Heart left ventricle (tissue), 16 donors: Measurements from ENCODE around the gene CNDP2. TPM values are rescaled to one million over a fixed set of nuclear protein-coding genes. Genes with fewer than 3 reads are reported as not detected.

ENCODE experiments used
- ATAC-seq, 4 donors: fragments of 200-7000 bp; cut with Tn5 transposase; one replicate each; pipeline ENCODE4 v1.9.1; 2020 to 2022; ENCODE audit warnings: moderate library complexity in 4 of 4, mild to moderate bottlenecking in 3 of 4, moderate number of reproducible peaks in 1 of 4
- DNase-seq, 5 donors: peaks; one replicate each; pipeline ENCODE4 v3.0.0-alpha.2; 2020
- H3K27ac ChIP-seq, 12 donors: fragments of 200-600 bp; sonication (generic) in 4 of 12; one replicate each; pipeline versions ENCODE4 v1.5.0 to v1.8.0; 2016 to 2022; ENCODE audit warnings: mild to moderate bottlenecking in 2 of 12
- H3K27me3 ChIP-seq, 9 donors: fragments of 200-600 bp; sonication (generic) in 2 of 9; one replicate each; pipeline versions ENCODE4 v1.5.1 to v1.8.0; 2016 to 2022; ENCODE audit warnings: mild to moderate bottlenecking in 3 of 9
- H3K36me3 ChIP-seq, 9 donors: fragments of 200-600 bp; sonication (generic) in 2 of 9; one replicate each; pipeline versions ENCODE4 v1.5.0 to v1.8.0; 2018 to 2022; ENCODE audit warnings: mild to moderate bottlenecking in 2 of 9
- H3K4me1 ChIP-seq, 12 donors: fragments of 200-600 bp; sonication (generic) in 4 of 12; one replicate each; pipeline versions ENCODE4 v1.5.0 to v1.8.0; 2016 to 2022; ENCODE audit warnings: mild to moderate bottlenecking in 3 of 12
- H3K4me3 ChIP-seq, 12 donors: fragments of 200-600 bp; sonication (generic) in 4 of 12; one replicate each; pipeline versions ENCODE4 v1.5.0 to v1.8.0; 2017 to 2022; ENCODE audit warnings: mild to moderate bottlenecking in 9 of 12, moderate library complexity in 4 of 12
- H3K9me3 ChIP-seq, 12 donors: fragments of 200-600 bp; sonication (generic) in 4 of 12; one replicate each; pipeline versions ENCODE4 v1.5.0 to v1.8.0; 2016 to 2022; ENCODE audit warnings: mild to moderate bottlenecking in 1 of 12
- CTCF ChIP-seq, 12 donors: fragments of 200-600 bp; sonication (generic) in 4 of 12; IDR thresholded peaks; one replicate each; pipeline versions ENCODE4 v1.5.0 to v1.8.0; 2018 to 2022; ENCODE audit warnings: antibody characterized with exemption in 12 of 12, mild to moderate bottlenecking in 5 of 12
- POLR2A ChIP-seq, 2 donors: fragments of 450-650 bp; IDR thresholded peaks; one replicate each; pipeline ENCODE4 v1.6.1; 2017; ENCODE audit warnings: antibody characterized with exemption in 2 of 2, mild to moderate bottlenecking in 2 of 2, moderate library complexity in 2 of 2
- whole genome bisulfite sequencing, 4 donors: extraction: QIAGEN DNeasy Blood & Tissue Kit in 2 of 4; methylation state at CpG; one replicate each; pipeline versions ENCODE4 v1.1.5 to v1.1.7; 2013 to 2018; 5-methylcytosine and 5-hydroxymethylcytosine counted together
- intact Hi-C, 10 donors: fragments of 100-400 bp; cut with DNase I; formaldehyde crosslinking; loops; one replicate each; pipeline versions ENCODE4 v1.11.1 to v1.14.2; 2022
- polyA plus RNA-seq, 2 donors: library from polyadenylated mRNA; stranded (reverse); fragments of 200-250 nt; gene quantifications; one replicate each; pipeline ENCODE4 v1.2.3, GENCODE V29; 2013
- total RNA-seq, 9 donors: library from RNA; depleted of rRNA in 2 of 9; stranded (reverse); fragments of >200 nt in 2 of 9; fragmentation: NEBNext Ultra II Directional in 3 of 9; extraction: Animal tissue kit (Norgen Biotek cat#: 25700) in 3 of 9; gene quantifications; one replicate each; pipeline versions ENCODE4 v1.1.0 to v1.2.4, GENCODE V29; 2016 to 2023
- donor health status: ischemic (EF 13 %, LVEDD 7.1; RV severe dilation, severe dysfunction).
- donor health status: healthy with polysubstance abuse.
- donor health status: DM: no; HTN: yes; CAD: no.
- donor health status: DM: no; HTN: no; CAD: no.
- donor health status: ischemic (EF 25% LVEDD 6.9; RV normal size, moderate dysfunction).
- donor health status: ischemic (EF 25% LVEDD 5.7; RV mildly dilated, moderate dysfunction).
- donor health status: healthy.
- donor health status: DM: yes; HTN: yes; CAD: no.
- donor health status: ischemic (EF 35%, LVEDD 5.7; RV mildly dilated, moderate dysfunction).
- donor health status: nonischemic (EF 11% LVEDD 7.7; RV severe dilation, severe dysfunction).
- donor health status: DM: yes; HTN: yes; CAD: no.
- donor health status: PGD.
- donor health status: ischemic (EF 29% LVEDD 5.4; RV normal size, mild dysfunction).
- donor health status: nonischemic (EF 23%, LVEDD 6.1; RV moderate dilation, normal function).

Gene CNDP2
- total and polyA plus RNA-seq, 11 donors, result 38.3 to 162 (median 76.3) TPM

- H3K27ac ChIP-seq, result no peak overlapping the region
- no peak overlapping the region for H3K4me3 ChIP-seq
- intact Hi-C loops, result loop anchor here in 1 of 10 donors (10.0 kb wide), 1 partner anchor 56 kb away; no protein-coding TSS in a partner anchor
- peaks cover 0 to 23% (median 0%) of the 10 kb centered on the region in 9 donors for H3K27me3 ChIP-seq
- H3K4me1 ChIP-seq, result peaks cover 0 to 33% (median 12%) of the 10 kb centered on the region in 12 donors
- ATAC-seq (no peak), DNase-seq (no peak)
- WGBS, 4 donors, result 93 to 97% (median 94%) methylated on average over 7 of the region's 7 CpGs
- no peaks in the 10 kb centered on the region for H3K9me3 ChIP-seq
- no peak for TF ChIP-seq CTCF (IDR thresholded peaks at IDR 0.05)
- no peak for TF ChIP-seq POLR2A (IDR thresholded peaks at IDR 0.05)
- H3K36me3 ChIP-seq, result no peaks in the 10 kb centered on the region
Measured at GRCh38 chr18:74460825-74461224, 35.3 kb upstream of the CNDP2 start.

GRCh38 chr18:74463254-74463653 lies 32.9 kb upstream of the CNDP2 start:
- H3K27me3 ChIP-seq, result peaks cover 0 to 1% (median 0%) of the 10 kb centered on the region in 9 donors
- DNase-seq (no peak), ATAC-seq (peak in 3 of 4 donors; percentile 26 to 51 (median 47))
- WGBS, 4 donors, result 71 to 77% (median 73%) methylated on average over 8 of the region's 8 CpGs
- H3K36me3 ChIP-seq, result no peaks in the 10 kb centered on the region
- H3K4me3 ChIP-seq, result no peak overlapping the region
- intact Hi-C loops, result loop anchor here in 1 of 10 donors (10.0 kb wide), 1 partner anchor 58 kb away; no protein-coding TSS in a partner anchor
- H3K9me3 ChIP-seq, result no peaks in the 10 kb centered on the region
- H3K27ac ChIP-seq, result peak overlapping the region in 3 of 12 donors; percentile 3 to 28 (median 26)
- no peak for TF ChIP-seq POLR2A (IDR thresholded peaks at IDR 0.05)
- no peak for TF ChIP-seq CTCF (IDR thresholded peaks at IDR 0.05)
- peaks cover 0 to 26% (median 10%) of the 10 kb centered on the region in 12 donors for H3K4me1 ChIP-seq

GRCh38 chr18:74463983-74464382 lies 32.2 kb upstream of the CNDP2 start:
- H3K9me3 ChIP-seq, result no peaks in the 10 kb centered on the region
- no peak overlapping the region for H3K4me3 ChIP-seq
- peaks cover 0 to 26% (median 9%) of the 10 kb centered on the region in 12 donors for H3K4me1 ChIP-seq
- no peaks in the 10 kb centered on the region for H3K27me3 ChIP-seq
- no peak for DNase-seq
- intact Hi-C loops, result loop anchor here in 1 of 10 donors (10.0 kb wide), 1 partner anchor 59 kb away; no protein-coding TSS in a partner anchor
- H3K36me3 ChIP-seq, result no peaks in the 10 kb centered on the region
- TF ChIP-seq POLR2A (IDR thresholded peaks at IDR 0.05) (no peak), CTCF (IDR thresholded peaks at IDR 0.05) (no peak)
- ATAC-seq, result no peak
- no peak overlapping the region for H3K27ac ChIP-seq
- WGBS, 4 donors, result 75 to 100% (median 100%) methylated on average over 1 of the region's 1 CpG

- TF ChIP-seq CTCF (IDR thresholded peaks at IDR 0.05) (no peak), POLR2A (IDR thresholded peaks at IDR 0.05) (no peak)
- no peak for DNase-seq
- Histone ChIP-seq H3K27me3 (no peaks in the 10 kb centered on the region), H3K4me3 (no peak overlapping the region), H3K9me3 (peaks cover 0 to 7% (median 0%) of the 10 kb centered on the region in 12 donors), H3K4me1 (peaks cover 0 to 17% (median 6%) of the 10 kb centered on the region in 12 donors), H3K27ac (no peak overlapping the region), H3K36me3 (no peaks in the 10 kb centered on the region)
- intact Hi-C loops, result loop anchor here in 1 of 10 donors (10.0 kb wide), 1 partner anchor 61 kb away; no protein-coding TSS in a partner anchor
- no peak for ATAC-seq
- 84 to 91% (median 87%) methylated on average over 4 of the region's 4 CpGs for WGBS, 4 donors
Measured at GRCh38 chr18:74465775-74466174, 30.4 kb upstream of the CNDP2 start.
